Measurements from ENCODE around the gene DNASE1L3. TPM values are rescaled to one million over a fixed set of nuclear protein-coding genes. Genes with fewer than 3 reads are reported as not detected.

DNASE1L3 gene
- polyA plus RNA-seq, 1 donor from 2014 or later: not detected

DNA sequence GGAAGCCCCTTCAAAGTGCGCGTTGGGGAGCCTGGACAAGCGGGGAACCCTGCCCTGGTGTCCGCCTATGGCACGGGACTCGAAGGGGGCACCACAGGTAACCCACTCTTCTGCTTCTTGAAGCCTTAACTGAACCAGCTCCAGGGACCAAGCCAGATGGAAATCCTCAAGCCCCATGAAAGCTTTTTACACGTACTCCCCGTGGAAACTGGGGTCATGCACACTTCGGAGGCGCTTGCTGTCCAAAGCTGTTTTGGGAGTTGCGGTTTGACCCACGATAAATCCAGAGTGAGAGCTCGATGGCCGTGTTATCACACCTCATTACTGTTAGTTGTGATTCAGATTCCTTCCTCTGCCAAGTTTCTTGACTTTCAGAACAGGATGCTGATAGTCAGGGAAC is 47.5 kb downstream of the DNASE1L3 start:
- H3K36me3 ChIP-seq (ENCODE audit: insufficient read depth, low read length): no peaks in the 10 kb centered on the region
- no peak for TF ChIP-seq EZH2 (IDR thresholded peaks at IDR 0.05; ENCODE audit: borderline replicate concordance, insufficient read depth, low read length, poor library complexity, severe bottlenecking)
- TF ChIP-seq MXI1 (conservative IDR thresholded peaks at IDR 0.05; ENCODE audit: poor library complexity, severe bottlenecking): no peak
- TF ChIP-seq, protein P1, sequence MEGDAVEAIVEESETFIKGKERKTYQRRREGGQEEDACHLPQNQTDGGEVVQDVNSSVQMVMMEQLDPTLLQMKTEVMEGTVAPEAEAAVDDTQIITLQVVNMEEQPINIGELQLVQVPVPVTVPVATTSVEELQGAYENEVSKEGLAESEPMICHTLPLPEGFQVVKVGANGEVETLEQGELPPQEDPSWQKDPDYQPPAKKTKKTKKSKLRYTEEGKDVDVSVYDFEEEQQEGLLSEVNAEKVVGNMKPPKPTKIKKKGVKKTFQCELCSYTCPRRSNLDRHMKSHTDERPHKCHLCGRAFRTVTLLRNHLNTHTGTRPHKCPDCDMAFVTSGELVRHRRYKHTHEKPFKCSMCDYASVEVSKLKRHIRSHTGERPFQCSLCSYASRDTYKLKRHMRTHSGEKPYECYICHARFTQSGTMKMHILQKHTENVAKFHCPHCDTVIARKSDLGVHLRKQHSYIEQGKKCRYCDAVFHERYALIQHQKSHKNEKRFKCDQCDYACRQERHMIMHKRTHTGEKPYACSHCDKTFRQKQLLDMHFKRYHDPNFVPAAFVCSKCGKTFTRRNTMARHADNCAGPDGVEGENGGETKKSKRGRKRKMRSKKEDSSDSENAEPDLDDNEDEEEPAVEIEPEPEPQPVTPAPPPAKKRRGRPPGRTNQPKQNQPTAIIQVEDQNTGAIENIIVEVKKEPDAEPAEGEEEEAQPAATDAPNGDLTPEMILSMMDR (IDR thresholded peaks at IDR 0.05; ENCODE audit: poor library complexity, severe bottlenecking): no peak
- TF ChIP-seq, protein P2, sequence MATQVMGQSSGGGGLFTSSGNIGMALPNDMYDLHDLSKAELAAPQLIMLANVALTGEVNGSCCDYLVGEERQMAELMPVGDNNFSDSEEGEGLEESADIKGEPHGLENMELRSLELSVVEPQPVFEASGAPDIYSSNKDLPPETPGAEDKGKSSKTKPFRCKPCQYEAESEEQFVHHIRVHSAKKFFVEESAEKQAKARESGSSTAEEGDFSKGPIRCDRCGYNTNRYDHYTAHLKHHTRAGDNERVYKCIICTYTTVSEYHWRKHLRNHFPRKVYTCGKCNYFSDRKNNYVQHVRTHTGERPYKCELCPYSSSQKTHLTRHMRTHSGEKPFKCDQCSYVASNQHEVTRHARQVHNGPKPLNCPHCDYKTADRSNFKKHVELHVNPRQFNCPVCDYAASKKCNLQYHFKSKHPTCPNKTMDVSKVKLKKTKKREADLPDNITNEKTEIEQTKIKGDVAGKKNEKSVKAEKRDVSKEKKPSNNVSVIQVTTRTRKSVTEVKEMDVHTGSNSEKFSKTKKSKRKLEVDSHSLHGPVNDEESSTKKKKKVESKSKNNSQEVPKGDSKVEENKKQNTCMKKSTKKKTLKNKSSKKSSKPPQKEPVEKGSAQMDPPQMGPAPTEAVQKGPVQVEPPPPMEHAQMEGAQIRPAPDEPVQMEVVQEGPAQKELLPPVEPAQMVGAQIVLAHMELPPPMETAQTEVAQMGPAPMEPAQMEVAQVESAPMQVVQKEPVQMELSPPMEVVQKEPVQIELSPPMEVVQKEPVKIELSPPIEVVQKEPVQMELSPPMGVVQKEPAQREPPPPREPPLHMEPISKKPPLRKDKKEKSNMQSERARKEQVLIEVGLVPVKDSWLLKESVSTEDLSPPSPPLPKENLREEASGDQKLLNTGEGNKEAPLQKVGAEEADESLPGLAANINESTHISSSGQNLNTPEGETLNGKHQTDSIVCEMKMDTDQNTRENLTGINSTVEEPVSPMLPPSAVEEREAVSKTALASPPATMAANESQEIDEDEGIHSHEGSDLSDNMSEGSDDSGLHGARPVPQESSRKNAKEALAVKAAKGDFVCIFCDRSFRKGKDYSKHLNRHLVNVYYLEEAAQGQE (IDR thresholded peaks at IDR 0.05; ENCODE audit: borderline replicate concordance): no peak
- no peak for TF ChIP-seq POLR2AphosphoS5 (IDR thresholded peaks at IDR 0.05)
- no peak for TF ChIP-seq SMC3 (conservative IDR thresholded peaks at IDR 0.05; ENCODE audit: poor library complexity)
- TF ChIP-seq RAD21 (conservative IDR thresholded peaks at IDR 0.05): no peak
- TF ChIP-seq EP300 (conservative IDR thresholded peaks at IDR 0.05; ENCODE audit: poor library complexity, severe bottlenecking): no peak
- TF ChIP-seq TAF1 (IDR thresholded peaks at IDR 0.05; ENCODE audit: low read depth): no peak
- no peaks in the 10 kb centered on the region for H3K9me2 ChIP-seq (ENCODE audit: insufficient read depth, low read length)
- H3K27me3 ChIP-seq (ENCODE audit: insufficient read depth, low read depth, low read length): no peaks in the 10 kb centered on the region
- H3K79me2 ChIP-seq (replicated peaks; ENCODE audit: insufficient read depth, low read length): no peaks in the 10 kb centered on the region
- no peak overlapping the region for H3K4me3 ChIP-seq (ENCODE audit: low read length)
- H2AFZ ChIP-seq (ENCODE audit: low read depth, low read length): no peak overlapping the region
- no peak overlapping the region for H3K27ac ChIP-seq (ENCODE audit: low read length)
- no peaks in the 10 kb centered on the region for H3K9me3 ChIP-seq (ENCODE audit: low read length)
- H3K4me2 ChIP-seq (ENCODE audit: low read length): no peak overlapping the region
- H4K20me1 ChIP-seq (ENCODE audit: insufficient read depth): no peaks in the 10 kb centered on the region
- H3K9ac ChIP-seq (ENCODE audit: low read length): no peak overlapping the region
- H3F3A ChIP-seq (ENCODE audit: insufficient read depth, low read length, poor library complexity, severe bottlenecking): no peaks in the 10 kb centered on the region

DNA sequence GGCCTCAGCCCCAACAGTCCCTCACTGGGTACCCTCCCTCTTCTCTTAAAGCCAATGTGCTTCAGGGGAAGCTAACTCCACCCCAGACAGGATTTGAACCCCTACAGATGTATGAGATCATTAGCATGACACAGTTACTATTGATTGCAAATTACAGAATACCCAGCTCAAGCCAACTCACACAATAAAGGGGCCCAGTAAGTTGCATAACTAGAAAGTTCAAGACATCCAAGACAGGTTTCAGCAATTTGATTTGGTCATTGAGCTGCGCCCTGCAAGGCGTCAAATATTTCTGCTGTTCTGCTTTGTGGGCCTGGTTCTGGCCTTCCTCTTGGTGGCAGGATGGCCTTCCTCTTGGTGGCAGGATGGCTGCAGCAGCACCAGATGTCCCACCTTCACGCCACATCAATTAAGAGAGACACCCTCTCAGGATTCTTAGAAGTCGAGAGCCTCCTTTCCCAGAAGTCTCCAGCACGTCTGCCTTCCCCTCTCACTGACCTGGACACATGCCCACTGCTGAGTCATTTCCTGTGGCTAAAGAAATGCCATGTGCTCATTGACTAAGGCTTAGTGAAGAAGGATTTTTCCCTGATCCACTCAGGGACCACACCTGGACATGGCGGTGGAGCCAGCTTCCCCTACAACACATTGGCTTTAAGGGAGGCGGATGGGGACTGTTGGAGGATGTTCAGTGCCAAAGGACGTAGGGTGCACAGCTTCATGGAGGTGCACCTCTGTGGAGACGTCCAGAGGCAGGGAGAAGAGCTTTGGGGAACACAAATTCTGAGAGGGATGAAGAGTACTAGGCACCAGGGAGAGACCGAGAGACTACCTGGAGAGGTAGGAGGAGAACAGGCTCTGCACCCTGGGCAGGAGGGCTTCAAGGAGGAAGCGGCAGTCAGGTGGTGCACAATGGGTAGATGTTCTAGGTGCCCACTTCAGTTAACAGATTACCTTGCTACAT is 49.1 kb downstream of the DNASE1L3 start:
- Histone ChIP-seq H3K4me3 (ENCODE audit: low read length) (no peak overlapping the region), H3K9ac (ENCODE audit: low read length) (no peak overlapping the region), H4K20me1 (ENCODE audit: insufficient read depth) (no peaks in the 10 kb centered on the region), H2AFZ (ENCODE audit: low read depth, low read length) (no peak overlapping the region), H3K79me2 (replicated peaks; ENCODE audit: insufficient read depth, low read length) (no peaks in the 10 kb centered on the region), H3K27me3 (ENCODE audit: insufficient read depth, low read depth, low read length) (no peaks in the 10 kb centered on the region), H3K27ac (ENCODE audit: low read length) (no peak overlapping the region), H3K9me3 (ENCODE audit: low read length) (no peaks in the 10 kb centered on the region), H3K9me2 (ENCODE audit: insufficient read depth, low read length) (no peaks in the 10 kb centered on the region), H3F3A (ENCODE audit: insufficient read depth, low read length, poor library complexity, severe bottlenecking) (no peaks in the 10 kb centered on the region), H3K36me3 (ENCODE audit: insufficient read depth, low read length) (no peaks in the 10 kb centered on the region), H3K4me2 (ENCODE audit: low read length) (no peak overlapping the region)
- TF ChIP-seq, protein P2 (IDR thresholded peaks at IDR 0.05; ENCODE audit: borderline replicate concordance): no peak
- TF ChIP-seq, protein P1 (IDR thresholded peaks at IDR 0.05; ENCODE audit: poor library complexity, severe bottlenecking): no peak
- TF ChIP-seq EZH2 (IDR thresholded peaks at IDR 0.05; ENCODE audit: borderline replicate concordance, insufficient read depth, low read length, poor library complexity, severe bottlenecking): no peak
- TF ChIP-seq TAF1 (IDR thresholded peaks at IDR 0.05; ENCODE audit: low read depth): no peak
- TF ChIP-seq SMC3 (conservative IDR thresholded peaks at IDR 0.05; ENCODE audit: poor library complexity): no peak
- no peak for TF ChIP-seq MXI1 (conservative IDR thresholded peaks at IDR 0.05; ENCODE audit: poor library complexity, severe bottlenecking)
- no peak for TF ChIP-seq POLR2AphosphoS5 (IDR thresholded peaks at IDR 0.05)
- TF ChIP-seq EP300 (conservative IDR thresholded peaks at IDR 0.05; ENCODE audit: poor library complexity, severe bottlenecking): no peak
- TF ChIP-seq RAD21 (conservative IDR thresholded peaks at IDR 0.05): no peak

All from neural cell (in vitro differentiated cells).